Activated T-cell treated with anti-CD3 and anti-CD28 coated beads, Interleukin-2, amount 50 U/mL, for 1 hour (primary cell): ENCODE data around the gene TP53AIP1.
A peak's percentile ranks its signal among the peaks of the same experiment; 100 is the strongest.
"Not testable (repeated sequence)": the region's sequence is repeated elsewhere in the genome, so short reads cannot be mapped to it uniquely, and the experiment has no call there.

Experiments
- DNase-seq: peaks from one replicate; pipeline ENCODE4 v3.0.0-alpha.2; 2020

Gene TP53AIP1

GRCh38 chr11:128924510-128925249, 18.0 kb downstream of the TP53AIP1 start:
- DNase-seq, result no peak

- no peak for DNase-seq
Measured at GRCh38 chr11:128924104-128924503, 18.6 kb downstream of the TP53AIP1 start.

GRCh38 chr11:128921793-128922192, 20.9 kb downstream of the TP53AIP1 start:
- DNase-seq, result no peak

GRCh38 chr11:128920666-128921065, 22.0 kb downstream of the TP53AIP1 start:
- DNase-seq, result no peak

- not testable (repeated sequence) for DNase-seq
Measured at GRCh38 chr11:128919635-128920034, 23.0 kb downstream of the TP53AIP1 start.

- no peak for DNase-seq
Measured at GRCh38 chr11:128919216-128919615, 23.5 kb downstream of the TP53AIP1 start.

- no peak for DNase-seq
Measured at GRCh38 chr11:128917144-128917724, 25.4 kb downstream of the TP53AIP1 start.

GRCh38 chr11:128916681-128917080, 26.0 kb downstream of the TP53AIP1 start:
- DNase-seq, result no peak

GRCh38 chr11:128916037-128916572, 26.6 kb downstream of the TP53AIP1 start:
- DNase-seq, result no peak

- DNase-seq, result no peak
Measured at GRCh38 chr11:128915149-128915521, 27.5 kb downstream of the TP53AIP1 start.

GRCh38 chr11:128914216-128915148, 28.2 kb downstream of the TP53AIP1 start:
- no peak for DNase-seq

GRCh38 chr11:128913806-128914205, 28.9 kb downstream of the TP53AIP1 start:
- no peak for DNase-seq

- no peak for DNase-seq
Measured at GRCh38 chr11:128911701-128912100, 31.0 kb downstream of the TP53AIP1 start.

- no peak for DNase-seq
Measured at GRCh38 chr11:128911239-128911638, 31.4 kb downstream of the TP53AIP1 start.

- no peak for DNase-seq
Measured at GRCh38 chr11:128910576-128910975, 32.1 kb downstream of the TP53AIP1 start.

GRCh38 chr11:128909438-128910125, 33.1 kb downstream of the TP53AIP1 start:
- no peak for DNase-seq

GRCh38 chr11:128908391-128909246, 34.1 kb downstream of the TP53AIP1 start:
- no peak for DNase-seq

GRCh38 chr11:128907585-128907984, 35.1 kb downstream of the TP53AIP1 start:
- no peak for DNase-seq

- DNase-seq, result no peak
Measured at GRCh38 chr11:128906185-128907050, 36.3 kb downstream of the TP53AIP1 start.

GRCh38 chr11:128905345-128906184, 37.1 kb downstream of the TP53AIP1 start:
- peak; percentile 50 for DNase-seq
